GM18858 (cell line): Measurements from ENCODE around the gene VAC14.
"Not testable (repeated sequence)": the region's sequence is repeated elsewhere in the genome, so short reads cannot be mapped to it uniquely, and the experiment has no call there.

Experiments
- ATAC-seq: cut with Tn5 transposase; IDR thresholded peaks from one replicate; pipeline ENCODE4 v1.9.1; 2021; ENCODE audit not compliant: unreplicated experiment

VAC14 gene

DNA sequence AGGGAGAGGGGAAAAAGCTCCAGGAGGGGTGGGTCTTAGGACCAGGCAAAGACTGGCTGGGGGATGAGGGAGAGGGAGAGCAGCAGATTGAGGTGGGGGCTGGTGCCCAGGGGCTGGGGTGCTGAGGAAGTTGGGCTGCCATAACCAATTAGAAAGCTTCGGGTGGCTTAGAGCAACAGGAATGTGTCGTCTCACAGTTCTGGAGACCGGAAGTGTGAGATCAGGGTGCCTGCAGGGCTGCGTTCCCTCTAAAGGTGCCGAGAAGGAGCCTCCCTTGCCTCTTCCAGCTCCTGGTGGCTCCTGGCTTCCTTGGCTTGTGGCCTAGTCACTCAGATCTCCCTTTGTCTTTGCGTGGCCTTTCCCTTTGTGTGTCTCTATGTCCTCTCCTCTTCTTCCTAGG is 152.4 kb downstream of the VAC14 start:
- ATAC-seq = no peak

DNA sequence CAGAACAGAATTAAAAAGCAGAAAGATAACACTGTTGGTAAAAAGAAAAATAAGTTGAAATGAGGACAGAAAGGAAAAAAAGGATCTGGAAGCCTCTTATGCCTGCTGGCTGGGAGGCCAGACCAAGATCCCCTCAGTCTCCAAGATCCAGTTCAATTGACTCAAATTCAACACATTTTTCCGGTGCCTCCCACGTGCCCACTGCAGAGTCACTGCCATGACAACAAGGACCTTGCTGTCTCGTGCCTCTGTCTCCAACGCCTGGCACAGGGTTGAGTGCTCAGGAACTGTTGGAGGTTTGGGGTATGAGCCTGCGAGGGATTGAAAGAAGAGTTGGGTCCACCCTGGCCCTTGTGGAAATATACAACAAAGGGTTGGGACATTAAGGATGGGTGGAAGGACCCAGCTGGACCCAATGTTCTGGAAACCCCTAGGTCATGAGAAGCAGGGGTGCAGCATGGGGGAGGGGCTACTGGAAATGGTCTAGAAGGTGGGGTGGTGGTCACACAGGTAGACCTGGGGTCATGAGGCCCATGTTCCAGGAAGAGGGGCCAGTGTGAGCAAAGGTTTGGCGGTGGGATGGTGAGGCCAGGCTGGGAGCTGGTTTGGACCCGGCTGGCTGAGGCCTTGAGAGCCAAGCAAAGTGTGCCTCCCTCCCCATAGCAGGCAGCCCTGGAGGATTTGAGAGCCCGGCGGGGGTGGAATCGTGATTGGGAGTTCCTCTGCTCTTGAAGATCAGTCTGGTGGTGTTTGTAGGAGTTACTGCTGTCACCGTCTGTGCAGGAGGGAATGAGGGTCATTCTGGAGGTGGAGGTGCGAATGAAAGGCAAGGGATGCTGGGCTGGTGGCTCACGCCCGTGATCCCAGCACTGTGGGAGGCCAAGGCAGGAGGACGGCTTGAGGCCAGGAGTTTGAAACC is 153.3 kb downstream of the VAC14 start:
- no peak for ATAC-seq

DNA sequence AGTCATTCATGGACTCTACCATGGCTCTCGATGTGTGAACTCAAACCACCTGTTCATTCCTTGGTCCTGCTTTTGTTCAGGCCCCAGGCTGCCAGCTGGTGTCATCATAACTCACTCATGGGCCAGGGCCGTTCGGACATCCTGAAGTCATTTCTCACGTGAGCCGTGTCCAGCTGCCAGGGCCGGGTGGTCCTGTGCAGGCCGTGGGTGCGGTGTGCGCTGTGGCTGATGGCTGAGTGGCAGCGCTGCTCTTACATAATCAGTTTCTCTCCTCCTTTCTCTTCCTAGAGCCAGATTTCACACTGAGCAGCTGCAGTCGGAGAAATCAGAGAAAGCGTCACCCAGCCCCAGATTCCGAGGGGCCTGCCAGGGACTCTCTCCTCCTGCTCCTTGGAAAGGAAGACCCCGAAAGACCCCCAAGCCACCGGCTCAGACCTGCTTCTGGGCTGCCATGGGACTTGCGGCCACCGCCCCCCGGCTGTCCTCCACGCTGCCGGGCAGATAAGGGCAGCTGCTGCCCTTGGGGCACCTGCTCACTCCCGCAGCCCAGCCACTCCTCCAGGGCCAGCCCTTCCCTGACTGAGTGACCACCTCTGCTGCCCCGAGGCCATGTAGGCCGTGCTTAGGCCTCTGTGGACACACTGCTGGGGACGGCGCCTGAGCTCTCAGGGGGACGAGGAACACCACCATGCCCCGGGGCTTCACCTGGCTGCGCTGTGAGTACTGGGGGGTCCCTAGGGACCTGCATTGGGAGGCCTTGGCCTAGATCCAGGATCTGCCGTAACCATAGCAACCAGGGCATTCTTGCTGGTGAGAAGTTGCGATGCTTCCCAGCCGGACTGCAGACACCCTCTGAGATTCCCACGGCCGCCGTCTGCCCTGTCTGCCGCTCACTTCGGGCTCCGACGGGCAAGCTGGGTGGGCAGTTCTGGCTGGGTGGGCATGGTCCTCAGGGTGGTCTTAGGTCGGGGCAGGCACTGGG is 154.4 kb downstream of the VAC14 start, which contains the start of gene IL34:
IL34 (plus strand) TSS at position 300 of the 982 bp plus-strand sequence; CDS start at position 689, 389 bp downstream.
- ATAC-seq = no peak

DNA sequence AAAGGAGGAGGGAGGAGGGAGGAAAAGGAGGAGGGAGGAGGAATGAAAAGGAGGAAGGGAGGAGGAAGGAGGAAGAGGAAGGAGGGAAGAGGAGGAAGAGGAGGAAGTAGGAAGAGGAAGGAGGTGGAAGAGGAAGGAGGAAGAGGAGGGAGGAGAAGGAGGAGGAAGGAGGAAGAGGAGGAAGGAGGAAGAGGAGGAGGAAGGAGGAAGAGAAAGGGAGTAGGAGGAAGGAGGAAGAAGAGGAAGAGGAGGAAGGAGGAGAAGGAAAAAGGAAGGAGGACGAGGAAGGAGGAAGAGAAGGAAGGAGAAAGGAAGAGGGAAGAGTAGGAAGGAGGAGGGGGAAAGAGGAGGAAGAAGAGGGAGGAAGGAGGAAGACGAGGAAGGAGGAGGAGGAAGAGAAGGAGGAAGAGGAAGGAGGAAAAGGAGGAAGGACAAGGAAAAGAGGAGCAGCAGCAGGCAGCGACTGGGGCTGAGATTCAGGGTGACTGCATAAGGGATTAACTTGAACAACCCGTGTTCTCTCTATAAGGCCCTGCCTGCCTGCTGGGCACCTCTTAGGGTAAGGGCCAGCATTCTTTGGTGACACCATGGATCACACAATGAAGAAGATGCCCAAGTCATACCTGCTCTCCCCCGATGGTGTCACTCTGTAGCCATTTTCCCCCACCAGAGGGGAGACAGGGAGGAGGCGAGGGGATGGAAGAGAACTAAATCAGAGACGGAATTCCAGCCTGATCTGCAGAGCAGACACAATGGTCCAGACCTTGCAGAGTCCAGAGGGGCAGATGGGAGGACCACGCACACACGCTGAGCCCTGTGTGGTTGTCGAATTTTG is 156.0 kb downstream of the VAC14 start:
- no peak for ATAC-seq

DNA sequence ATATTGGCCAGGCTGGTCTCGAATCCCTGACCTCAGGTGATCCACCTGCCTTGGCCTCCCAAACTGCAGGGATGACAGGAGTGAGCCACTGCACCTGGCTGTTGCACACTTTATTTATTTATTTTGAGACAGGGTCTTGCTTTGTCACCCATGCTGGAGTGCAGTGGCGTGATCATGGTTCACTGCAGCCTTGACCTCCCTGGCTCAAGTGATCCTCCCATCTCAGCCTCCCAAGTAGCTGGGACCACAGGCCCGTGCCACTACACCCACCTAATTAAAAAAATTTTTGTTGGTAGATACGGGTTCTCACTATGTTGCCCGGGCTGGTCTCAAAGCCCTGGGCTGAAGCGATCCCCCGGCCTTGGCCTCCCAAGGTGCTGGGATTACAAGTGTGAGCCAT is 157.7 kb downstream of the VAC14 start:
- not testable (repeated sequence) for ATAC-seq

DNA sequence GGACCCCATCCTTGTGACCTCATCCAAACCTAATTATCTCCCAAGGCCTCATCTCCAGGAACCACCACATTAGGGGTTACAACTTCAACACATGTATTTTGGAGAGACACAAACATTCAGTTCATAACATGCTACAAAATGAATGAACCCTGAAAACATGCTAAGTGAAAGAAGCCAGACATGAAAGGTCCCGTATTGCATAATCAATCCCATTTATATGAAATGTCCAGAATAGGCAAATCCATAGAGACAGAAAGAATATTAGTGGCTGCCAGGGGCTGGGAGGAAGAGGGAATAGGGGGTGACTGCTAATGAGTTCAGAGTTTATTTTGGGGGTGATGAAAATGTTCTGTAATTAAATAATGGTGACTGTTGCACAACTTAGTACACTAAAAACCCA is 158.3 kb downstream of the VAC14 start:
- no peak for ATAC-seq

DNA sequence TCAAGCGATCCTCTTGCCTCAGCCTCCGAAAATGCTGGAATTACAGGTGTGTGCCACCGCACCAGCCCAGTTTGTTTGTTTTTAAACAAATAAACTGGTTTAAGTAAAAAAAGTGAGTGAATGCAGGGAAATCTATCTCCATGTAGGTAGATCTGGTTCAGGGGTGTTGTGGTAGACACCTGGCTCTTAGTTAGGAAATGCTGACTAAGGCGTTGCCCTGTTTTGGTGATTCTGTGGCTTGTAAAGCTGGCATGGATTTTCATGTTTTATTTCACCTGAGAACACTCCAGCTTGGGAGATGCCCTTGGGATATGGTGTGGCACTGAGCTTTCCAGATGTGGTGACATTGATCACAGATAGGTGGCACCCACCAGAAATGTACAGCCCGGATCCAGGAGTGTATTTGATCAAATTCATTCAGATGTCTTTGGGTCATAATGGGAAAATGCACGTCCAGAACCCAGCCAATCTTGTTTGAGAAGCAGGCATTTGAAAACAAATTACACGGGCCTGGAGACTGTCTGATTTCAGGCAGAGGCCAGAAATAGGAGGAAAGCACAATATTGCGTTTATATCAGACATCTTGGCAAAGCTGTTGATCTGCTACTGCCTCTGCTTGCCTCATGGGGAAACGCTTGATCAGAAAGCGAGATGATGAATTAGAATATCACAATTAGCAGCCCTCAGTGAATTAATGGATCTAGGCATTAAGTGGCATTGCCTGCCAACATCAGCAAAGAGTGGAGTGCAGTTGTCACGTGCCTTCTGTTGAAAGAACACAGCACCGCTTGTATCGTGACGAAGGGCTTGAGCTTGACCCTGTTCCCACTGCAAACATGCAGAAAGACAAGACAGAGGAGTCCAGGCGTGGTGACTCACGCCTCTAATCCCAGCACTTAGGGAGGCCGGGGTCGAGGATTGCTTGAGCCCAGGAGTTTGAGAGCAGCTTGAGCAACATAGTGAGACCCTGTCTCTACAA is 161.9 kb downstream of the VAC14 start:
- no peak for ATAC-seq
